Measurements from ENCODE around the gene RPP21.

DNA sequence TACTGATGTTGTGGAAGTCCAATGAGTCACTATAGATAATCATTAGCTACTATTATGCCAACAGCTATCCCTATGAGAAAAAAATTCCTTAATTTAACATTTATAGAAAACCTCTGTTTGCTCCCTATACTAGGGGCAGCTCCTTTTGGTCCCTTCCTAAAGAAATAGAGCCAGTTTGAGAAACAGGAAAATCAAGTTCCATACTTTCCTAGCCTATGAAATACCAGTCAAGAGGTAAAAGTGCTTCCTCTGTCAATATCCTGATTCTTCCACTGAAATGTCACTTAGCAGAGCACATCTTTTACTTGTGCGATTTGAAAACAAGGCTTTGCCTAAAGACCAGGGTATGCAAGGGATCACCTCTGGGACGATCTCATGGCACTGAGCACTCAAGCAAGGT lies 32.7 kb upstream of the RPP21 start:
- TF ChIP-seq POLR2AphosphoS5 (IDR thresholded peaks at IDR 0.05) (no peak), CTCF (IDR thresholded peaks at IDR 0.05) (no peak), POLR2A (IDR thresholded peaks at IDR 0.05; ENCODE audit: low read depth) (no peak)

Measured in esophagus muscularis mucosa (tissue), 3 donors.